ENCODE measurements around the gene ADCY5.

Gene ADCY5

GRCh38 chr3:123481071-123481470, 32.2 kb upstream of the ADCY5 start:
- Histone ChIP-seq H3K27me3 (ENCODE audit: control insufficient read depth, insufficient read depth, low read length) (peaks cover 3% of the 10 kb centered on the region; the same call in 1 of the 2 replicates), H3K27ac (ENCODE audit: low read depth, low read length) (no peak overlapping the region), H3K4me3 (ENCODE audit: low read depth, low read length) (no peak overlapping the region), H3K36me3 (ENCODE audit: control insufficient read depth, insufficient read depth, low read length) (no peaks in the 10 kb centered on the region), H3K9ac (ENCODE audit: low read length) (no peak overlapping the region), H3K4me1 (ENCODE audit: control insufficient read depth, insufficient read depth, low read length) (no peaks in the 10 kb centered on the region), H3K9me3 (ENCODE audit: control insufficient read depth, insufficient read depth, low read depth, low read length) (no peaks in the 10 kb centered on the region)

DNA sequence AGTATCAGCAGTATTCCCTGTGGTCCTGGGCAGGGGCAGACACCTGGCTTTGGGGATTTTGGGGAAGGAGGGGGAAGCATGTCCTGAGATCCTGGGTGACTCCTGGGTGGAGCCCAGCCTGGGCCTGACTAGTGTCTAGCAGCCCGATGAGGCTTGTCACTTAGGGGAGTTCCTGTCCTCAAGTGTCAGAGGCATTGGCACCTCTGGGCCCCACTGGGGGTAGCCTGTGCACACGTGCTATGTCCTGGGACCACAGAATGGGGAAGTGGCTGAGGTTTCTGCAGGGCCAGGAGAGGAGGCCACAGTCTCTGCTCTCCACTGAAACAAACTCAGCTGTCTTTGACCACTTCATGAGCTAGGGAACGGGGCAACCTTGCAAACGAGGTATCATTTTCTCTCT, 31.5 kb upstream of the ADCY5 start:
- Histone ChIP-seq H3K4me3 (ENCODE audit: low read depth, low read length) (no peak overlapping the region), H3K4me1 (ENCODE audit: control insufficient read depth, insufficient read depth, low read length) (no peaks in the 10 kb centered on the region), H3K27me3 (ENCODE audit: control insufficient read depth, insufficient read depth, low read length) (peaks cover 2% of the 10 kb centered on the region; the same call in 1 of the 2 replicates)

GRCh38 chr3:123479891-123480290, 31.0 kb upstream of the ADCY5 start:
- Histone ChIP-seq H3K27me3 (ENCODE audit: control insufficient read depth, insufficient read depth, low read length) (no peaks in the 10 kb centered on the region; the same call in 1 of the 2 replicates), H3K27ac (ENCODE audit: low read depth, low read length) (no peak overlapping the region), H3K9me3 (ENCODE audit: control insufficient read depth, insufficient read depth, low read depth, low read length) (no peaks in the 10 kb centered on the region), H3K4me1 (ENCODE audit: control insufficient read depth, insufficient read depth, low read length) (no peaks in the 10 kb centered on the region), H3K4me3 (ENCODE audit: low read depth, low read length) (no peak overlapping the region), H3K36me3 (ENCODE audit: control insufficient read depth, insufficient read depth, low read length) (no peaks in the 10 kb centered on the region), H3K9ac (ENCODE audit: low read length) (no peak overlapping the region)

More for the DNA sequence above, 31.5 kb upstream of the ADCY5 start:
- Histone ChIP-seq H3K9ac (ENCODE audit: low read length) (no peak overlapping the region), H3K27ac (ENCODE audit: low read depth, low read length) (no peak overlapping the region), H3K9me3 (ENCODE audit: control insufficient read depth, insufficient read depth, low read depth, low read length) (no peaks in the 10 kb centered on the region), H3K36me3 (ENCODE audit: control insufficient read depth, insufficient read depth, low read length) (no peaks in the 10 kb centered on the region)

- no peaks in the 10 kb centered on the region; the same call in 1 of the 2 replicates for H3K27me3 ChIP-seq (ENCODE audit: control insufficient read depth, insufficient read depth, low read length)
- no peaks in the 10 kb centered on the region for H3K9me3 ChIP-seq (ENCODE audit: control insufficient read depth, insufficient read depth, low read depth, low read length)
- H3K4me3 ChIP-seq (ENCODE audit: low read depth, low read length): no peak overlapping the region
- H3K36me3 ChIP-seq (ENCODE audit: control insufficient read depth, insufficient read depth, low read length): no peaks in the 10 kb centered on the region
- no peak overlapping the region for H3K9ac ChIP-seq (ENCODE audit: low read length)
- no peaks in the 10 kb centered on the region for H3K4me1 ChIP-seq (ENCODE audit: control insufficient read depth, insufficient read depth, low read length)
- no peak overlapping the region for H3K27ac ChIP-seq (ENCODE audit: low read depth, low read length)
These were observed 29.4 kb upstream of the ADCY5 start for GRCh38 chr3:123478314-123478713.

- no peak overlapping the region for H3K4me3 ChIP-seq (ENCODE audit: low read depth, low read length)
- H3K9ac ChIP-seq (ENCODE audit: low read length): no peak overlapping the region
- no peaks in the 10 kb centered on the region for H3K36me3 ChIP-seq (ENCODE audit: control insufficient read depth, insufficient read depth, low read length)
- H3K27me3 ChIP-seq (ENCODE audit: control insufficient read depth, insufficient read depth, low read length): no peaks in the 10 kb centered on the region
- no peaks in the 10 kb centered on the region for H3K4me1 ChIP-seq (ENCODE audit: control insufficient read depth, insufficient read depth, low read length)
- no peak overlapping the region for H3K27ac ChIP-seq (ENCODE audit: low read depth, low read length)
- no peaks in the 10 kb centered on the region for H3K9me3 ChIP-seq (ENCODE audit: control insufficient read depth, insufficient read depth, low read depth, low read length)
These were observed 28.3 kb upstream of the ADCY5 start for GRCh38 chr3:123476967-123477750.

DNA sequence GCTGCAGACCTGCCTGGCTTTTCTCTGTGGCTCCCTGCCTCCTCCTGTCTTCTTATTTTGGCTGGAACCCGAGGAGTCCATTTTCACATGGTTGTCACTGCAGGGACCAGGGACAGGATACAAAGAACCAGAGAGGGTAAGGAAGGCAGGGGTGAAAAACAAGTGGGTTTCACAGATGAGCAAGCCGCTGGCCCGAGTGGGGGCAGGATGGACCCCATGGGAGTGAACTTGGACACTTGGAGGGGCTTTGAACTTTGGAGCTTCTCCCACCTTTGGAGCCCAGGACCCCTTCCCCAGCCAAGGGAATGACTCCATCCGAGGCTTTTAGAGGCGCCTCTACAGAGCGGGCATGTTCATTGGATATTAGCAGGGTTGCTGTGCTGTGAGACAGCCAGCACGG, 26.9 kb upstream of the ADCY5 start:
- Histone ChIP-seq H3K9me3 (ENCODE audit: control insufficient read depth, insufficient read depth, low read depth, low read length) (no peaks in the 10 kb centered on the region), H3K27ac (ENCODE audit: low read depth, low read length) (no peak overlapping the region), H3K9ac (ENCODE audit: low read length) (no peak overlapping the region), H3K4me1 (ENCODE audit: control insufficient read depth, insufficient read depth, low read length) (no peaks in the 10 kb centered on the region), H3K36me3 (ENCODE audit: control insufficient read depth, insufficient read depth, low read length) (no peaks in the 10 kb centered on the region), H3K27me3 (ENCODE audit: control insufficient read depth, insufficient read depth, low read length) (no peaks in the 10 kb centered on the region), H3K4me3 (ENCODE audit: low read depth, low read length) (no peak overlapping the region)

- Histone ChIP-seq H3K36me3 (ENCODE audit: control insufficient read depth, insufficient read depth, low read length) (no peaks in the 10 kb centered on the region), H3K9me3 (ENCODE audit: control insufficient read depth, insufficient read depth, low read depth, low read length) (no peaks in the 10 kb centered on the region), H3K4me3 (ENCODE audit: low read depth, low read length) (no peak overlapping the region), H3K4me1 (ENCODE audit: control insufficient read depth, insufficient read depth, low read length) (no peaks in the 10 kb centered on the region), H3K9ac (ENCODE audit: low read length) (no peak overlapping the region), H3K27me3 (ENCODE audit: control insufficient read depth, insufficient read depth, low read length) (no peaks in the 10 kb centered on the region), H3K27ac (ENCODE audit: low read depth, low read length) (no peak overlapping the region)
These were observed 22.2 kb upstream of the ADCY5 start for GRCh38 chr3:123471106-123471505.

DNA sequence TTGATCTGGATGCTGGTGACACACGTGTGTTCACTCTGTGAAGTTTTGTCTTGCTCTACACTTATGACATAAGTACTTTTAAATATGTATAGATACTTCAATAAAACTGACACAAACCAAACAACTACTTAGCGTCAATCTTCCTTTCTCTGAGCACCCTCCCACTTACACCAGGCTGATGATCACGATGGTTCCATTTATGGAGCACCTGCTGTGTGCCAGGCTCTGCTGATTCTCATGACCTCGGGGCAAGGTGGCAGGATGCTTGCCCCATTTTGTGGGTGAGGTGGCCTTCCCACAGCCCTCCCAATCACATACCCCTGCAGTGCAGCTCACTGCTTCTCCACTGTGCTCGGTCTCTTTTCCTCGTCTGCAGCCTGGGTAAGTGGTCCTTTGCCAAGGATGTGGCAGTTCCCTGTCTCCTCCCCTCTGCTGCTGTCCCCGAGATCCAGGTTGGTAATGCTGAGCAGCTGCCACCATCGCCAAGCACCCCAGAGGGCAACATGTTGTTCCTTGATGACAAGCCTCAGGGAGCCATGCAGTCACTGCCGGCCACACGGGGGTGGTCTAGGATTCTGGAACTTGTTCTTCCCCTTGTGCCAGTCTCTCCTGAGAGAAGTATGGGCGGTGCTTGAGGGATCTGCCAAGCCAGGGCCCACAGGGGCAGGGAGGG, 20.6 kb upstream of the ADCY5 start:
- Histone ChIP-seq H3K4me3 (ENCODE audit: low read depth, low read length) (no peak overlapping the region), H3K9me3 (ENCODE audit: control insufficient read depth, insufficient read depth, low read depth, low read length) (no peaks in the 10 kb centered on the region), H3K27ac (ENCODE audit: low read depth, low read length) (no peak overlapping the region), H3K9ac (ENCODE audit: low read length) (no peak overlapping the region), H3K4me1 (ENCODE audit: control insufficient read depth, insufficient read depth, low read length) (no peaks in the 10 kb centered on the region), H3K36me3 (ENCODE audit: control insufficient read depth, insufficient read depth, low read length) (no peaks in the 10 kb centered on the region), H3K27me3 (ENCODE audit: control insufficient read depth, insufficient read depth, low read length) (no peaks in the 10 kb centered on the region)

- Histone ChIP-seq H3K4me1 (ENCODE audit: control insufficient read depth, insufficient read depth, low read length) (no peaks in the 10 kb centered on the region), H3K4me3 (ENCODE audit: low read depth, low read length) (no peak overlapping the region), H3K9me3 (ENCODE audit: control insufficient read depth, insufficient read depth, low read depth, low read length) (no peaks in the 10 kb centered on the region), H3K27ac (ENCODE audit: low read depth, low read length) (no peak overlapping the region), H3K27me3 (ENCODE audit: control insufficient read depth, insufficient read depth, low read length) (no peaks in the 10 kb centered on the region), H3K36me3 (ENCODE audit: control insufficient read depth, insufficient read depth, low read length) (no peaks in the 10 kb centered on the region), H3K9ac (ENCODE audit: low read length) (no peak overlapping the region)
These were observed 18.2 kb upstream of the ADCY5 start for GRCh38 chr3:123467046-123467445.

- no peak overlapping the region for H3K4me3 ChIP-seq (ENCODE audit: low read depth, low read length)
- H3K9ac ChIP-seq (ENCODE audit: low read length): no peak overlapping the region
- no peak overlapping the region for H3K27ac ChIP-seq (ENCODE audit: low read depth, low read length)
- H3K4me1 ChIP-seq (ENCODE audit: control insufficient read depth, insufficient read depth, low read length): peaks cover 7% of the 10 kb centered on the region; the same call in 1 of the 2 replicates
- no peaks in the 10 kb centered on the region for H3K36me3 ChIP-seq (ENCODE audit: control insufficient read depth, insufficient read depth, low read length)
- no peaks in the 10 kb centered on the region for H3K9me3 ChIP-seq (ENCODE audit: control insufficient read depth, insufficient read depth, low read depth, low read length)
- no peaks in the 10 kb centered on the region for H3K27me3 ChIP-seq (ENCODE audit: control insufficient read depth, insufficient read depth, low read length)
These were observed 15.3 kb upstream of the ADCY5 start for GRCh38 chr3:123464211-123464610.

DNA sequence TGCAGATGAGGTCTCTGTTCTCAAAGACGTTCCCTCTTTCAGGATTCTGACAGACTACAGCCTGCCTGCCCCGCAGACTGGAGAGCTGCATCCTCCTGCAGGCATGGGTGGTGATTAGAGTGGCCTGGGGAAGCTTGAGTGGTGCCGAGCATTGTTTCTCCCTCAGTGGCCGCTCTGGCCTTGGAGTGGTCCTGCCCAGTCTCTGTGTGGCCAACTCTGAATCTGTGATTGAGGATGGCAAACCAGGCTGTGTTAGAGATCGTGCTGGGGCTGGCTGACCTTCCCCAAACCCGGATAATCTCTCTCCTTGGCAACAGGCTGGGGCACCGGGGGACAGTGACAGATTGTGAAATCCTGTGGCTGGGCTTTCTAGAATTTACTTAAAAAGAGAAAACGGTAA, 11.0 kb upstream of the ADCY5 start:
- no peak overlapping the region for H3K4me3 ChIP-seq (ENCODE audit: low read depth, low read length)
- no peak overlapping the region for H3K27ac ChIP-seq (ENCODE audit: low read depth, low read length)
- H3K9ac ChIP-seq (ENCODE audit: low read length): no peak overlapping the region
- H3K36me3 ChIP-seq (ENCODE audit: control insufficient read depth, insufficient read depth, low read length): no peaks in the 10 kb centered on the region
- H3K9me3 ChIP-seq (ENCODE audit: control insufficient read depth, insufficient read depth, low read depth, low read length): no peaks in the 10 kb centered on the region
- H3K4me1 ChIP-seq (ENCODE audit: control insufficient read depth, insufficient read depth, low read length): peaks cover 19% of the 10 kb centered on the region
- H3K27me3 ChIP-seq (ENCODE audit: control insufficient read depth, insufficient read depth, low read length): no peaks in the 10 kb centered on the region
